Measurements from ENCODE around the gene ASIC1. TPM values are rescaled to one million over a fixed set of nuclear protein-coding genes. Genes with fewer than 3 reads are reported as not detected.

ASIC1 gene
- polyA plus RNA-seq, 1 donor = 4.7 TPM

DNA sequence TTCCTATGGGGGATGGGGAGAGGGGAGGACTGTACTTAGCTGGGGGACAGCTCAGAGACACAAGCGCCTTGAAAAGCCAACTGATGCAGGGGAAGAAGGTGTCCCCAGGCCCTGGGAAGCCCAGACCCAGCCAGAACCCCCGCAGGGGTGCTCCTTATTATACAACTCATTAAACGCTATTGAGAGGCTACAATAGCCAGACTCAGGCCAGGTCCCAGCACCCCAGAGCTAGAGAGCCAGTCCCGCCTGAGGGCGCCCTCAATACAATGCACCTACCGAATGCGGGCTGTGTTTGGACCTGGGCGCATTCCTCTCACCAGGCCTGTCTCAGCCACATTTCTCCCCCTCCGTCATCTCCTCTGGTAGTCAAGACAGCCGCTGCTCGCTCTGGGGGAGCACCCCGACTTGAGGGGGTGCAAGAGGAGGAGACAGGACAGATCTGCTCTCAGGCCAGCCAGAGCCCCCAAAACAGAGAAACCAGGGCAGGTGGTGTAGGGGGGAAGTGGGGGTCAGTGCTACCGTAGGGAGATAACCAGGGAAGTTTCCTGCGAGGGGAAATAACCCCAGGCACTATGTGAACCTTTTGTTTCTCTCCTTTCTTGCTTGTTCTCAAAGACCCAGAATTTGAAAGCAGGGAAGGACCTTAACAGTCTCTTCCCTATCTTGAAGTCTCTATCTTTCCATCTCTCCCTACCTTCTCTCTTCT is 6.1 kb upstream of the ASIC1 start:
- H3K4me1 ChIP-seq (ENCODE audit: control insufficient read depth, insufficient read depth, low read length) = peaks cover 12% of the 10 kb centered on the region
- peaks cover 22% of the 10 kb centered on the region for H3K27me3 ChIP-seq (ENCODE audit: control insufficient read depth, insufficient read depth, low read length)
- DNase-seq = no peak
- no CpG with 5 or more reads among the region's 14 CpGs for WGBS (ENCODE audit: insufficient coverage, low lambda C conversion rate)
- peaks cover 3% of the 10 kb centered on the region for H3K9me3 ChIP-seq (ENCODE audit: control insufficient read depth, low read depth, low read length)
- H3K4me3 ChIP-seq (ENCODE audit: low read length) = no peak overlapping the region
- no peak overlapping the region for H3K27ac ChIP-seq (ENCODE audit: low read length)
- no peaks in the 10 kb centered on the region for H3K36me3 ChIP-seq (ENCODE audit: control insufficient read depth, insufficient read depth, low read length)

DNA sequence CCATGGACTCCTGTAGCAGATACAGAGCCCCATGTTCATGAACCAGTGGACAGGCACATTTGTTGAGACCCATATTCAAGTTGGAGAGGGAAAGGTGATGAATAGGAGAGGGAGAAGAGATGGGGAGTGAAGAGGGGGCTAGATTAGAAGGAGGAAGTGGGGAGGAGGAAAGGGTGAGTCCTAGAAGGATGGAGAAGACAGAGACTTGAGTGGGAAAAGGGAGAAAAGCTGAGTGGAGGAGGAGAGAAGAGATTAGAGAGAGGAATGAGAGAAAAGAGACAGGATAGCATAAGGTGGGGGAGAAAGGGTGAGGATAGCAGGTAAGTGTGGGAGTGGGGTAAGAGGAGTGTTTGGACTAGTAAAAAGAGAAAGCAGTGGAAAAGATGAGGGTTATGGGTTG is 4.9 kb upstream of the ASIC1 start:
- DNase-seq = no peak
- no peak overlapping the region for H3K4me3 ChIP-seq (ENCODE audit: low read length)
- no peak overlapping the region for H3K27ac ChIP-seq (ENCODE audit: low read length)
- peaks cover 32% of the 10 kb centered on the region for H3K27me3 ChIP-seq (ENCODE audit: control insufficient read depth, insufficient read depth, low read length)
- H3K36me3 ChIP-seq (ENCODE audit: control insufficient read depth, insufficient read depth, low read length) = no peaks in the 10 kb centered on the region
- peaks cover 3% of the 10 kb centered on the region for H3K9me3 ChIP-seq (ENCODE audit: control insufficient read depth, low read depth, low read length)
- H3K4me1 ChIP-seq (ENCODE audit: control insufficient read depth, insufficient read depth, low read length) = peaks cover 18% of the 10 kb centered on the region

DNA sequence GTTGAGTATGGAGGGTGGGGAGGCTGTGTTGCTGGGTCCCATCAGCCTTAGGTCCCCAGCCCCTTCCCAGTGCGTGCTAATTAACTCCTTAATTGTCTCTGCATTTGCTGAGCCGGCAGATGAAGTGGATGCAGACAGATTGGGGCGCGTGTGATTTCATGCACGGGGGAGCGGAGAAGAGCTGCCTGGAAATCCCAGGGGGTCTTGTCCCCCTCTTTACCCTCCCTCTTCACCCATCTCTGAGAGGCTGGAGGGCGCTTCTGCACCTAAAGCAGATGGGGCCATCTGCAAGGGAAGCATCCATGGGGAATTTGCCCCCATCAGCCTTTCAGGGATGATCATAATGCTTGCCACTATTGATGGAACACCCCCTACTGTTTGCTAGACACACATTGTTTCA is 4.4 kb upstream of the ASIC1 start:
- peaks cover 18% of the 10 kb centered on the region for H3K4me1 ChIP-seq (ENCODE audit: control insufficient read depth, insufficient read depth, low read length)

DNA sequence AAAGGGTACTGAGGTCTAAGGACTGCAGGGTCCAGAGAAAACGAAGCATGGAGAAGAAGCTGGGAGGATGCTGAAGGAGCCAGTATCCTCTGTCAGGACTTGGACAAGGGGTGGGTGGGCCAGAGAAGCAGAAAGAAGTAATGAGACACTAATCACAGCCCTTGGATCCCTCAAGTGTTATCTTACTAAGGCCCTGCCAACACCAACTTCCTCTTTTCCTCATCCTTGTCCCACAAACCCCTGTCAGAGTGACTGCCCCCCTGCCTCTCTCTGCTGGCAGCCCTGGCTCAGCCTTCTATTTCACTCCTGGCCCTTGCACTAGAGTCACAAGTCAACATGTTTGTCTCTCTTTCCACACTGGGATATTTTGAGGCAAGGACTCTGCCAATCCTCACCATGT is 3.8 kb upstream of the ASIC1 start:
- no peak overlapping the region for H3K27ac ChIP-seq (ENCODE audit: low read length)
- H3K9me3 ChIP-seq (ENCODE audit: control insufficient read depth, low read depth, low read length) = peaks cover 3% of the 10 kb centered on the region
- peaks cover 18% of the 10 kb centered on the region for H3K4me1 ChIP-seq (ENCODE audit: control insufficient read depth, insufficient read depth, low read length)
- H3K4me3 ChIP-seq (ENCODE audit: low read length) = no peak overlapping the region
- DNase-seq = no peak
- no peaks in the 10 kb centered on the region for H3K36me3 ChIP-seq (ENCODE audit: control insufficient read depth, insufficient read depth, low read length)
- peaks cover 40% of the 10 kb centered on the region for H3K27me3 ChIP-seq (ENCODE audit: control insufficient read depth, insufficient read depth, low read length)
- WGBS (ENCODE audit: insufficient coverage, low lambda C conversion rate) = no CpG with 5 or more reads among the region's 1 CpG

More for the DNA sequence above, 4.4 kb upstream of the ASIC1 start:
- Histone ChIP-seq H3K36me3 (ENCODE audit: control insufficient read depth, insufficient read depth, low read length) (no peaks in the 10 kb centered on the region), H3K27ac (ENCODE audit: low read length) (no peak overlapping the region), H3K9me3 (ENCODE audit: control insufficient read depth, low read depth, low read length) (peaks cover 3% of the 10 kb centered on the region), H3K4me3 (ENCODE audit: low read length) (no peak overlapping the region), H3K27me3 (ENCODE audit: control insufficient read depth, insufficient read depth, low read length) (peaks cover 35% of the 10 kb centered on the region)
- WGBS (ENCODE audit: insufficient coverage, low lambda C conversion rate) = no CpG with 5 or more reads among the region's 7 CpGs
- no peak for DNase-seq

DNA sequence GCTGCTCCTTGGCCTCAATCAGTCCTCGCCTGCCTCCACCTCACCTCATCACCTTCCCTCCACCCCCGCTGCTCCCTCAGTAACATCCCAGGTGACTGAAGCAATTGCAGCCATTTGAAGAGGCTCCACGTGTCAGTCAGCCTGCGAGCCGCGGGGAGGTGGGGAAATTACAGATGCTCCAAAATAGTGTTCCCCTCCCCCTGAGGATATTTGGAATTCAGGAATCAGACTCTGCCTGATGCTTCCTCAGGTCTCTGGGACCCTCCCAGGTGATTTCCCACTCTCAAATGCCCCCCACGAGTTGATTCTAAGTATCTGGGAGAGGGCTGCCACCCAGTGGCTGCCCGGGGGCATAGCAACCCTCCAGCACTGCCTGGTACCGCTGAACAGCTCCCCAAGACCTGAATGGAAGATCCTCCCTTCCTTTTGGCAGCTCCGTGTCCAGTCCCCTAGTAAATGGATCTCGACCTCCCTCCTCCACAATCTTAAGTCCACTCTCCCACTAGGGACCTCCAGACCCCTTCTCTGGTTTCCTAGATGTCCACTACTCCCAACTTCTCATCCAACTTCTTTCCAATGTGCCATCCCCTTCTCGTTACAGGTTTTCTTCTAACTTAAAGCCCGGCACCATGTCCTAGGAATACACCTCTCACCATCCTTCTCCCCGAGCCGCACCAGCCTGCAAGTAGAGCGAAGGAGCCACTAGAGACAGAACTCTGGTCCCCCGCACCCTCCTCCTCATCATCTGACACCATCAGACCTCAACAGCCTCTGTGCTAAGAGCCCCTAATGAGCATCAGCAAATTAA is 1.4 kb upstream of the ASIC1 start:
- Histone ChIP-seq H3K9me3 (ENCODE audit: control insufficient read depth, low read depth, low read length) (peaks cover 3% of the 10 kb centered on the region), H3K4me3 (ENCODE audit: low read length) (no peak overlapping the region), H3K4me1 (ENCODE audit: control insufficient read depth, insufficient read depth, low read length) (peaks cover 12% of the 10 kb centered on the region), H3K27ac (ENCODE audit: low read length) (no peak overlapping the region), H3K27me3 (ENCODE audit: control insufficient read depth, insufficient read depth, low read length) (peaks cover 41% of the 10 kb centered on the region), H3K36me3 (ENCODE audit: control insufficient read depth, insufficient read depth, low read length) (no peaks in the 10 kb centered on the region)
- WGBS (ENCODE audit: insufficient coverage, low lambda C conversion rate) = 20% methylated on average over 1 of the region's 17 CpGs
- peak; percentile 40 to 63 for DNase-seq

DNA sequence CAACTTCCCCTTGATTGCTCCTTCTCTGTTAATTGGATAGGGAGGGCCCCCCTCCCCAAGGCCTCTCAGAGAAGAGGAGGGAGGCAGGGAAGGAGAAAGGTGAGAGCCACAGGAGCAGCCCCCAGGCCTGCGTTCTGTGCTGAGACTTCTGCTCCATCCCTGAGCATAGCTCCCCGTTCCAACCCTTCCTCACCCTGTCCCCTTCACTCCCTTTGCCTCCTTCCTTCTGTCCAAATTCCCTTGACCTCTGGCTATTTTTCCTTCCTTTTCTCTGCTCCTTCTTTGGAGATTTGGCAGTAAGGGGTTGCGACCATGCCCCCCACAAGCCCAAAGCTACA is 788 bp upstream of the ASIC1 start:
- peak overlapping the region; percentile 49 for H3K4me3 ChIP-seq (ENCODE audit: low read length)

DNA sequence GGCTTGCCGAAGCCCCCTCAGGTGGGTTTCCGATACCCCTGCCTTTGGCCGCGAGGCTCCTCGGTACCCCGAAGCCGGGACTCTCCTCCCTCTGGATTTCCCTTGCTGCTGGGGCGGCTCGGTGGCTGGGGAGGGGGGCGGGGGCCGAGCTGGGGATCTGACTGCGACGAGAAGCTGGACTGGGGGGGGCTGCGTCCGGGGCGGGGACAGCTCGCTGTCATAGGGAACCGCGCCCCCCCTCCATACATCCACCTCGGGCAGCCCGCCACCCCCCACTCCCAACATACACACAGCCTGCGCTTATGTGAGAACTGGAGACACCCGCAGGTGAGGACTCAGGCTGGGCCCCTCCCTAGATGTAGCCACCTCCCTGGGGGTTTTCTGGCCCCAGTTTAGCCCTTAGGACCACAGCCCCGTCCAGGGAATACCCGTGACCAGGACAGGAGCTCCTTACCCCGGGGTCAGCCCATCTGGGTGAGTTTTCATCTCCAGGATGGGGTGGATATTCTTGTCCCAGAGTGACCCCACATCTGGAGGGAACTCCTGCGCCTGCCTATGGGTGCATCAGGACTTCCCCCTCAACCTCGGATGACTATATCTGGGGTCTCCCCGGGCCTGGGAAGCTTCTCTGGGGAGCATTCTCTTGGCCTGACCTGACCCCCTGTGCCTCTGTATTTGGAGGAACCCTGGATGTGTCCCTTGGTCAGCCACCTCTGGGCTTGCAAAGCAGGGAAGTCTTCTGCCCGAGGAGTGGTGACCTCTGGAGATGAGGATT is 687 bp downstream of the ASIC1 start:
- Histone ChIP-seq H3K36me3 (ENCODE audit: control insufficient read depth, insufficient read depth, low read length) (no peaks in the 10 kb centered on the region), H3K4me1 (ENCODE audit: control insufficient read depth, insufficient read depth, low read length) (peaks cover 8% of the 10 kb centered on the region), H3K9me3 (ENCODE audit: control insufficient read depth, low read depth, low read length) (no peaks in the 10 kb centered on the region), H3K27me3 (ENCODE audit: control insufficient read depth, insufficient read depth, low read length) (peaks cover 27% of the 10 kb centered on the region), H3K27ac (ENCODE audit: low read length) (no peak overlapping the region), H3K4me3 (ENCODE audit: low read length) (peak overlapping the region; percentile 35)
- 20% methylated on average over 1 of the region's 30 CpGs for WGBS (ENCODE audit: insufficient coverage, low lambda C conversion rate)
- no peak for DNase-seq

More for the DNA sequence above, 788 bp upstream of the ASIC1 start:
- peaks cover 8% of the 10 kb centered on the region for H3K4me1 ChIP-seq (ENCODE audit: control insufficient read depth, insufficient read depth, low read length)
- H3K27me3 ChIP-seq (ENCODE audit: control insufficient read depth, insufficient read depth, low read length) = peaks cover 36% of the 10 kb centered on the region
- no peak overlapping the region for H3K27ac ChIP-seq (ENCODE audit: low read length)
- DNase-seq = no peak
- 0% methylated on average over 1 of the region's 3 CpGs for WGBS (ENCODE audit: insufficient coverage, low lambda C conversion rate)
- H3K9me3 ChIP-seq (ENCODE audit: control insufficient read depth, low read depth, low read length) = no peaks in the 10 kb centered on the region
- H3K36me3 ChIP-seq (ENCODE audit: control insufficient read depth, insufficient read depth, low read length) = no peaks in the 10 kb centered on the region

DNA sequence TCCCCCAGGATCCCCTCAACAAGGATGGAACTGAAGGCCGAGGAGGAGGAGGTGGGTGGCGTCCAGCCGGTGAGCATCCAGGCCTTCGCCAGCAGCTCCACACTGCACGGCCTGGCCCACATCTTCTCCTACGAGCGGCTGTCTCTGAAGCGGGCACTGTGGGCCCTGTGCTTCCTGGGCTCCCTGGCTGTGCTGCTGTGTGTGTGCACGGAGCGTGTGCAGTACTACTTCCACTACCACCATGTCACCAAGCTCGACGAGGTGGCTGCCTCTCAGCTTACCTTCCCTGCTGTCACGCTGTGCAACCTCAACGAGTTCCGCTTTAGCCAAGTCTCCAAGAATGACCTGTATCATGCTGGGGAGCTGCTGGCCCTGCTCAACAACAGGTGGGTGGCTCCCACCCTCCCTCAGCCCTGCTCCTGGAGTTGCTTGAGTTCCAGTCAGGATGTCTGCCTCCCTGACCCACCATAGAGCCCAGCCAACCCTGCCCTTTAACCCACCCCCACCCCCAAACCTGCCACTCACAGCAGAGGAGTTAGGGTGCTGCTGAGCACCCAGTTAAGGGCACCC is 1.4 kb downstream of the ASIC1 start:
- Histone ChIP-seq H3K4me1 (ENCODE audit: control insufficient read depth, insufficient read depth, low read length) (peaks cover 8% of the 10 kb centered on the region), H3K27me3 (ENCODE audit: control insufficient read depth, insufficient read depth, low read length) (peaks cover 27% of the 10 kb centered on the region), H3K4me3 (ENCODE audit: low read length) (no peak overlapping the region), H3K36me3 (ENCODE audit: control insufficient read depth, insufficient read depth, low read length) (no peaks in the 10 kb centered on the region), H3K9me3 (ENCODE audit: control insufficient read depth, low read depth, low read length) (no peaks in the 10 kb centered on the region), H3K27ac (ENCODE audit: low read length) (no peak overlapping the region)
- no peak for DNase-seq
- WGBS (ENCODE audit: insufficient coverage, low lambda C conversion rate) = no CpG with 5 or more reads among the region's 15 CpGs

DNA sequence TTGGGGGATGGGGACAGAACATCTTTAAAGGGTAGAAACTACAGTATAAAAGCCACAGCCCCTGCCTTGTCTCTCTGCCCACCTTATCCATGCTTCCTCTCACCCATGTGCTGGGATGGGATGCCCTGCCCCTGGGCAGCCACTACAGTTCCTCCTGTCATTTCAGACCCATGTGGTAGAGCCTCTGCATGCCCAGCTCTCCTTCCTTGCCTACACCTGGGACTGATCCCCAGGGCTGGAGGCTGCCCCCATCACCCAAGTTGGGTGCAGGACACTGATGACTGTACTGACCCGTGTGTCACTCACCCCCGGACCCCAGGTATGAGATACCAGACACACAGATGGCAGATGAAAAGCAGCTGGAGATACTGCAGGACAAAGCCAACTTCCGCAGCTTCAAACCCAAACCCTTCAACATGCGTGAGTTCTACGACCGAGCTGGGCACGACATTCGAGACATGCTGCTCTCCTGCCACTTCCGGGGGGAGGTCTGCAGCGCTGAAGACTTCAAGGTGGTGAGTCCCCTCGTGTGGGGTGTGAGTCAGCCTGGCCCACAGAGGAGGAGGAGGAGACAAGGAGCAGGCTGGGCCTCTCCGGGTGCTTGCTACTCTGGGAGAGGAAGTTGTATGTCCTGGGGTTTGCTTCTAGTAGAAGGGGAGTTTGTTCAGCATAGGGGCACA is 2.2 kb downstream of the ASIC1 start:
- DNase-seq = no peak
- Histone ChIP-seq H3K27ac (ENCODE audit: low read length) (no peak overlapping the region), H3K9me3 (ENCODE audit: control insufficient read depth, low read depth, low read length) (no peaks in the 10 kb centered on the region), H3K4me3 (ENCODE audit: low read length) (no peak overlapping the region), H3K27me3 (ENCODE audit: control insufficient read depth, insufficient read depth, low read length) (peaks cover 27% of the 10 kb centered on the region), H3K4me1 (ENCODE audit: control insufficient read depth, insufficient read depth, low read length) (peaks cover 8% of the 10 kb centered on the region), H3K36me3 (ENCODE audit: control insufficient read depth, insufficient read depth, low read length) (no peaks in the 10 kb centered on the region)
- no CpG with 5 or more reads among the region's 12 CpGs for WGBS (ENCODE audit: insufficient coverage, low lambda C conversion rate)

DNA sequence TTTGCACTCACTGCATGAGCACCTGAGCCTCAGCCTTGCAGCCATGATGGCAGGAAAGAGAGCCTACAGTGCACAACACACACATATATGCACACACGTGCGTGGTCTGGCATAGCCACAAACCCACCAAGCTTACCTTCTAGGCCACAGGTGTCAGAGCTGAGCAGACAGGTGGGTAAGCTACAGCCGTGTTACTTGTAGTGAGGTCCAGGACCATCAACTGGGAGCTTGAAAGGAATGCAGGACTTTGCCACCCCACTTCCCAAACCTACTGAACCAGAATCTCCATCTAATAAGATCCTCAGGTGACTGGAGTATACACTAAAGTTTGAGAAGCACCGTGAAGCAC is 2.7 kb downstream of the ASIC1 start:
- Histone ChIP-seq H3K4me3 (ENCODE audit: low read length) (no peak overlapping the region), H3K27me3 (ENCODE audit: control insufficient read depth, insufficient read depth, low read length) (peaks cover 27% of the 10 kb centered on the region), H3K9me3 (ENCODE audit: control insufficient read depth, low read depth, low read length) (no peaks in the 10 kb centered on the region), H3K27ac (ENCODE audit: low read length) (no peak overlapping the region), H3K4me1 (ENCODE audit: control insufficient read depth, insufficient read depth, low read length) (peaks cover 8% of the 10 kb centered on the region), H3K36me3 (ENCODE audit: control insufficient read depth, insufficient read depth, low read length) (no peaks in the 10 kb centered on the region)
- no CpG with 5 or more reads among the region's 4 CpGs for WGBS (ENCODE audit: insufficient coverage, low lambda C conversion rate)
- DNase-seq = no peak
